OCI-LY3 (cell line): Measurements from ENCODE around the gene COL1A2.

Experiments
- CTCF ChIP-seq: fragments of 200-600, 300-600 bp; sonication (generic); IDR thresholded peaks from 2 replicates; pipeline ENCODE4 v1.5.1; 2014; ENCODE audit warnings: antibody characterized with exemption, low read length, low read depth
- EZH2phosphoT487 ChIP-seq: fragments of 200-600 bp; shearing (Covaris generic); IDR thresholded peaks from 2 replicates; pipeline ENCODE4 v1.6.1; 2018; ENCODE audit warnings: antibody characterized with exemption, mixed run types, low read depth

GRCh38 chr7:94403546-94403945 lies 8.9 kb downstream of the COL1A2 start:
- TF ChIP-seq CTCF, result no peak
- no peak for TF ChIP-seq EZH2phosphoT487
